DOHH2 (cell line): Measurements from ENCODE around the gene JUN.

Experiments
- CTCF ChIP-seq: fragments of 200-600 bp; sonication (generic); IDR thresholded peaks from one replicate; pipeline ENCODE4 v1.5.1; 2014; ENCODE audit warnings: antibody characterized with exemption, mild to moderate bottlenecking, low read depth, low read length; ENCODE audit not compliant: poor library complexity, severe bottlenecking
- EZH2phosphoT487 ChIP-seq: fragments of 200-600 bp; sonication (generic); IDR thresholded peaks from 2 replicates; pipeline ENCODE4 v1.6.1; 2017; ENCODE audit warnings: borderline replicate concordance, mild to moderate bottlenecking, antibody characterized with exemption, low read length, moderate library complexity, mixed read lengths

DNA sequence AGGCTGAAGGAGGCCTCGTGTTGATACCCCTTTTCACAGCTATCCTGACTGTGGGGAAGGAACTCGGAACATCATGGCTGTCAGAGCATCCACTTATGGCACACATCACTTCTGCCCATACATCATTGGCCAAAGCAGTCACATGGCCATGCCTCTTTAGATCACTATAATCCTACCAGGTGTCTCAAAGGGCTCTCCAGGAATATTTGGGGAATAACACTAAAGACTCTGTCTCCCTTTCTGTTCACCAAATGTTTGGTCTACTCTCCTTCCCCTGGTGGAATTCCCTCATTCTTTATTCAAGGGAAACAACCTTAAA is 3.0 kb upstream of the JUN start:
- TF ChIP-seq CTCF (no peak), EZH2phosphoT487 (no peak)
